ENCODE data around the gene EEFSEC.

DNA sequence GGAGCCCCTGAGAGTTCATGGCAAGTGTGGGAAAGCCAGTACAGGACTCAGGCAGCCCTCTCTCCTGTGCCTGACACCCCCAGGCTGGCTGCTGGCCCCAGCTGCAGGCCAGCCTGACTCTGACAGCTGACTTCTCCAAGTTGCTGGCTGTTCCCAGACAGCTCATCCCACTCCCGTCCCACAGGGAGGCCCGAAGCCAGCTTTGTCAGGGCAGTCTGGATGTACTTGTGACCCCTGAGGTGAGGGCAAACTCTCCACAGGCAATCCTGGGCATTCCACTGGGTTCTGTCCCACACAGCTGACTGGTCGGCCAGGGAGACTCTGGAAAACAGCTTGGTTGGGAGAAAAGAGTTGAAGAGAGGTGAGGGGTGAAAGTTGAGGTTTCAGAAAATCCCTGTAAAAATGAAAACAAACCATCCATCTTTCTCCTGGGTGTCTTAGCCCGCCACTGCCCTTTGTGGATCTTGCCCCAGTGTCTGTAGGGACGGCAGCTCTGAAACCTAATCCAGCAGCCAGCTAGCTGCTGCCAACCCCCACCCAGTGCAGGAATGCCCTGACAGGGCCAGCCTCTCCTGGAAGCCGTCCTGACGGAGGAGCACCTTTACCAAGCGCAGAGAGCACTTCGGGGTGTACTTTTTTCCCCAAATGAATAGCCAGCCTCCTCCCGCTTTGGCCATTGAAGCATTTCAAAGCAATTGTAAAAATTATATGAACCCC is 225.5 kb downstream of the EEFSEC start:
- TF ChIP-seq, protein P1, sequence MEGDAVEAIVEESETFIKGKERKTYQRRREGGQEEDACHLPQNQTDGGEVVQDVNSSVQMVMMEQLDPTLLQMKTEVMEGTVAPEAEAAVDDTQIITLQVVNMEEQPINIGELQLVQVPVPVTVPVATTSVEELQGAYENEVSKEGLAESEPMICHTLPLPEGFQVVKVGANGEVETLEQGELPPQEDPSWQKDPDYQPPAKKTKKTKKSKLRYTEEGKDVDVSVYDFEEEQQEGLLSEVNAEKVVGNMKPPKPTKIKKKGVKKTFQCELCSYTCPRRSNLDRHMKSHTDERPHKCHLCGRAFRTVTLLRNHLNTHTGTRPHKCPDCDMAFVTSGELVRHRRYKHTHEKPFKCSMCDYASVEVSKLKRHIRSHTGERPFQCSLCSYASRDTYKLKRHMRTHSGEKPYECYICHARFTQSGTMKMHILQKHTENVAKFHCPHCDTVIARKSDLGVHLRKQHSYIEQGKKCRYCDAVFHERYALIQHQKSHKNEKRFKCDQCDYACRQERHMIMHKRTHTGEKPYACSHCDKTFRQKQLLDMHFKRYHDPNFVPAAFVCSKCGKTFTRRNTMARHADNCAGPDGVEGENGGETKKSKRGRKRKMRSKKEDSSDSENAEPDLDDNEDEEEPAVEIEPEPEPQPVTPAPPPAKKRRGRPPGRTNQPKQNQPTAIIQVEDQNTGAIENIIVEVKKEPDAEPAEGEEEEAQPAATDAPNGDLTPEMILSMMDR (IDR thresholded peaks at IDR 0.05; ENCODE audit: low read length) = no peak
- TF ChIP-seq EZH2phosphoT487 (IDR thresholded peaks at IDR 0.05; ENCODE audit: low read length) (no peak), EZH2 (optimal IDR thresholded peaks at IDR 0.05; ENCODE audit: low read depth, low read length) (no peak)

Data from MM.1S (cell line).